Activated CD8-positive, alpha-beta memory T cell treated with anti-CD3 and anti-CD28 coated beads, Interleukin-2, amount 50 U/mL, for 1 hour (primary cell): ENCODE results near the gene LAMA3.

ENCODE experiments used
- DNase-seq: peaks from one replicate; pipeline ENCODE4 v3.0.0-alpha.2; 2020; ENCODE audit errors: extremely low read depth

LAMA3 gene

DNA sequence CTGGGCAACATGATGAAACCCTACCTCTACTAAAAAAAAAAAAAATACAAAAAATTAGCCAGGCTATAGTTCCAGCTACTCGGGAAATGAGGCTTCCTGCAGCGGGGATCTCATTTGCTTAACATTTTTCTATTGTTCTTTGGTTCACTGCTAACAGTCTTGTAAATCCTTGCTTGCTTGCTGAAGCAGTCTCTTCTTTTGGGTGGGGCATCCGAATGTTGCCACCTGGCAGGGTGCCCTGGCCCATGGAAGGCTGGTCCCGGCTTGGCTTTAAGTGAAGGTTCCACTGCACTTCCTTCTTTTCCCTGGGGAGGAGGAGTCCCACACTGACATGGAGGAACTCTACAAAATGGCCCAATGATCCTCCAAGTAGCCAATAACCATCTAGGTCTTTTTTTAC, 20.5 kb upstream of the LAMA3 start:
- no peak for DNase-seq

DNA sequence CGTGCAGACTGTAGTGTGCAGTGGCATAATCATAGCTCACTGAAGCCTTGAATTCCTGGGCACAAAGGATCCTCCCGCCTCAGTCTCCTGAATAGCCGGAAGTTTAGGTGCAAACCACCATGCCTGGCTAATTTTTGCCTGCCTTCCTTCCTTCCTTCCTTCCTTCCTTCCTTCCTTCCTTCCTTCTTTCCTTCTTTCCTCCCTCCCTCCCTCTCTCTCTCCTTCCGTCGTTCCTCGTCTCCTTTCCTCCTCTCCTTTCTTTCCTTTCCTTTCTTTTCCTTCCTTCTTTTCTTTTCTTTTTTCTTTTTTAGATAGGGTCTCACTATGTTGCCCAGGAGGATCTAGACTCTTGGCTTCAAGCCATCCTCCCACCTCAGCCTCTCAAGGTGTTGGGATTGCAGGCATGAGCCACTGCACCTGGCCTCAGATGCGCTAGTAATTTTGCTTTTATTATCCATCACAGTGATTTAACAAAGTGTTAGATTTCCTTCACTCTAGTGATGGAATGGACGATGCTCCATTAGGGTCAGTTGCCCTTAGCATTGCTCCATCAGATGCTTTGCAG, 20.0 kb upstream of the LAMA3 start:
- DNase-seq = no peak

DNA sequence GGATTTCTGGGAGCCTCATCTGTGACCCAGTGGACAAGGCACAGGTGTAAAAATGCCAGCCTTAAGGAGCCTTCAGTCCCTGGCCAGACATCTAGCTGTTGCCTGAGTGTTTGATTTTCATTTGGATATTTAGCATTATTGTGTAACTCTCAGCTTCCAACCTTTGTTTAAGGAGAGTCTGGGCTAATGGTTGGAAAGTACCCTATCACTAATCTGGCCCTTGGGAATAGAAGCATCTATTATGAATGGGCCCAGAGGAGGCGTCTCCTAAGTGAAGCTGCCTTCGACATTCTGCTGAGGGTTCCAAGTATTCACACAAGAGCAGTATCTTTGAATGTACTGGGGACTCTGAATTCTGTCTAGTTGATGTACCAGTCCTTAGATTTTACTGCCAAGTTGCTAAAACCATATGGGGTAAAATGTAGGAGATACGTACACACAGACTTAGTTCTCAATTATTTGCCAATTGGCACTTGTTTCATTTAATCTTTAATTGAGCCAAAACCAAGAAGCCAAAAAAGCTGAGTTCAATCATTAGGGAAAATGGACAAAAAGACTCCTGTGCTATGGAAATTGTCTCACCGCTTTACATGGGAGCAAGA, 19.3 kb upstream of the LAMA3 start:
- DNase-seq = no peak

DNA sequence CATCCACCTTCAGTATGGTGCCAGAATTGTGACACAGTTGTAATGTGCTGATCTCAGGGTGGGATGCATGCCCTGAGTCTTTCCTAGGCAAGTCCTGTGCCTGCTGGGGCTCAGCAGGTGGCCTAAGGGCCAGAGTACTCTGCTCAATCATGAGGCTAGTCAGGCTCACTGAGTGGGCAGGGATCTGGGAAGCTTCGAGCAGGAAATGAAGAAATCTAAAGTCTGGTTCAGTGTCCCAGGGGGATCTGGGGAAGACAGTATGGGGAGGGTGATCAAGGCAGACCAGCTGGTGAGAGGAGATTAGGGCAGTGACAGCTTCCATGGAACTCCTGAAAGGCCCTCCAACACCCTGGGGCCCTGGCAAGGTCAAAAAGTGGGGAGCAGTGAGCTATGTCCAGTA, 17.7 kb upstream of the LAMA3 start:
- DNase-seq = no peak

DNA sequence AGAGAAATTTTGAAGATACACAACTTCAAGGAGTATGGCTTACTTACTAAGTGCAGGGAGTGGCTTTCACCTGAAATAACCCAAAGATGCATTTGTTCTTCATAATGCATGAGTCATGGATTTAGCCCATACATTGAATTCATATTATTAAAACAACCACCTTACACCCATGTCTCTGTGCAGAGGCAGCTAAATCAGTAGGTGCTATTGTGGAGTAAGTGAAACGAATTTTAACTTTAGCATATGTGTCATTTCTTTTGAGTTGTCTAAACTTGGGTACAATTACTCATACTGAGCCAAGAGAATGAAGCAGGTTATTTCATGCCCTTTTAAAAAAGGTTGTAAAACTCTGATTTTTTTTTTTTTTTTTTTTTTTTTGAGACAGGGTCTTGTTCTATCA, 15.5 kb upstream of the LAMA3 start:
- DNase-seq = no peak

DNA sequence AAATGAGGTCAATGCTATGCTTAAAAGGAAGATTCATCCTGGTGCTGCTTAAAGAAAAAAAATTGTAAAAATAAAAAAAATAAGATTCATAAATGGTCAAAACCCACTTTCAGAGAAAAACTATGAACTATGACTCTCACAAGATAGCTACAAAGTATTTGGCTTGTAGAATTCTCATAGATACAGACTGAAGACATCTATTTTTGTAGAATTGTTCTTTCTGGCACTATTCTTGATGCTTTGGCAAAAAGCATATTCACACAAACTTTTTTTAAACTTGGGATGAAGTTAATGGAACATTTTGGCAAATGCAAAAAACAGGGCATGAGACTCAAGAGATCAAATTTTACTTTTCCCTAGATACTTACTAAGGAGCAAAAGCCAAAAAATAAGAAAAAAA, 14.0 kb upstream of the LAMA3 start:
- no peak for DNase-seq

DNA sequence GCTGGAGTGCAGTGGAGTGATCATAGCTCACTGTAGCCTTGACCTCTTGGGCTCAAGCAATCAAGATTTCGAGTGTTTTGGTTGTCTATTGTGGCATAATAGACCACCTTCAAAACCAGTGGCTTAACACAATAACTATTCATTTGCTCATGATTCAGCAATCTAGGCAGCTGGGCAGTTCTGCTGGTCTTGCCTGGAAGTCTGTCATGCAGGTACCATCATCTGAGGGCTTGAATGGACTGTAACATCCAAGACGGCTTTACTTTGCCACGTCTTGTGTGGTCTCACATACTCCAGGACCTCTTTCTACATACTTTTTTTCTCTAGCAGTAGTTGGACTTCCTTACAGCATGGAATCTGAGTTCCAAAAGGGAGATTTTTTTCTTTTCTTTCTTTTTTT, 13.4 kb upstream of the LAMA3 start:
- no peak for DNase-seq

DNA sequence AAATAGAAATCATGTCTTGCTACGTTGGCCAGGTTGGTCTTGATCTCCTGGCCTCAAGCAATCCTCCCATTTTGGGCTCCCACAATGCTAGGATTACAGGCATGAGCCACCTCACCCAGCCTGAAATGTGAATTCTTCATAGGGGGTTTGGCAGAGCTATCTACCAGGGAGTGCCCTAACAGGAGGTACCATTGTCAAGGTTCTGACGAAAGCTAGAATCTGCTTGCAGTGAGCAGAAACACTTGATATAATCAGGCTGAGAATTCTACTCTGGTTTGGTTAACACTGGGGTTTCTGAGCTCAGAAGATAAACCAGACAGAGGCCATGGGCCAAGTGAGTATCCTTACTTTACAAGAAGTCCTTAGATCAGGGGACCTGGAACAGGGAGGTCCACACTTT, 7.2 kb upstream of the LAMA3 start:
- no peak for DNase-seq

DNA sequence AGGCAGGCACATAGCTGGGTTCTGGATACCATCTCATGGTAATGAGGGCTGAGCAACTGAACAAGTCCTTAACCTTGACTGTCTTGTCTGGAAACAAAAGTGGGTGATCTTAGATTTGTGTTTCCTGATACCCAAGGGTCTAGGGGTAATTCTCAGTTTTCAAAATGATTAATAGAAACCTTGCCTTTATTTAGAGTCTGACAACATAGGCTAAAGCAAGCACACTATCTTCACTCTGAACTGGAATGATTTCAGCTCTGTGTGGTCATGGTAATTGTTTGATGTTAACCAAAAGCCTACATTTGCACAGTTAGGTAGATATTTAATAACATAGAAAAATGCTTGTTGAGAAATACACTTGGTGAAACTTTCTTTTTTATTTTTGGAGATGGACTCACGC, 6.8 kb upstream of the LAMA3 start:
- no peak for DNase-seq

DNA sequence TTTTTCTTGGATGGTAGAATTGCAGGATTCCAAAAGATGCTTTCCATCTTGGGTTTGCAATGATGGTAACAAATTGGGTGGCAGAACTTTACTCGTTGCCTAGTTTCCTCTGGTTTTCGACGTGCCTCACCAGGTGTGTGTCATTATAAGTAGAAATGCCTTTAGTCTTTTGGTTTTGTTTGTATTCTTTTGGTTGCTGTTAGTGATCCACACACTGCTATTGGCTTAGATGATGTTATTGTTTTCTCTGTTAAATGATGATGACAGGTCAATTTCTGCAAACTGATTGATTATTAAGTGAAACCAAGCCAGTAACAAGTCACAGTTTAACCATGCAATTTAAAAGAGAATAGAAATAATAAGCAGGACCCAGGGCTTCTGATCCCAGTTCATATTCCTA, 6.1 kb upstream of the LAMA3 start:
- DNase-seq = no peak

DNA sequence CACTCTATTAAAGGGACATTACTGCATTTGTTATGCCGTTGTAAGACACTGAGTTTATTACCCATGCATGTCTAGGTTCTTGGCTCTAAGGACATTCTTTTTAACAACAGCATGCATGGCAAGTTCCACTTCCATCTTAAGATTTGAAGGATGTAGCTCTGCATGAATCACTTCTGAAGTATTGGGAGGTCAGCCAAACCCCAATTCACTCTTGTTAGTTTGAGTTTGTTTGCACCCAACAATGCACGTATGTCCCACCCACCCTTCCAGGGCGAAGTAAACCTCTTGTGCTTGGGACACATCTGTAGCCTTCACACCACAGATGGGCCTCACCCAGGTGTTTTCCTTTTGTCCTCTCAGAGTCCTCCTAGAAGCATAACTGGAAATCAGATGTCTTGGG, 5.6 kb upstream of the LAMA3 start:
- no peak for DNase-seq

DNA sequence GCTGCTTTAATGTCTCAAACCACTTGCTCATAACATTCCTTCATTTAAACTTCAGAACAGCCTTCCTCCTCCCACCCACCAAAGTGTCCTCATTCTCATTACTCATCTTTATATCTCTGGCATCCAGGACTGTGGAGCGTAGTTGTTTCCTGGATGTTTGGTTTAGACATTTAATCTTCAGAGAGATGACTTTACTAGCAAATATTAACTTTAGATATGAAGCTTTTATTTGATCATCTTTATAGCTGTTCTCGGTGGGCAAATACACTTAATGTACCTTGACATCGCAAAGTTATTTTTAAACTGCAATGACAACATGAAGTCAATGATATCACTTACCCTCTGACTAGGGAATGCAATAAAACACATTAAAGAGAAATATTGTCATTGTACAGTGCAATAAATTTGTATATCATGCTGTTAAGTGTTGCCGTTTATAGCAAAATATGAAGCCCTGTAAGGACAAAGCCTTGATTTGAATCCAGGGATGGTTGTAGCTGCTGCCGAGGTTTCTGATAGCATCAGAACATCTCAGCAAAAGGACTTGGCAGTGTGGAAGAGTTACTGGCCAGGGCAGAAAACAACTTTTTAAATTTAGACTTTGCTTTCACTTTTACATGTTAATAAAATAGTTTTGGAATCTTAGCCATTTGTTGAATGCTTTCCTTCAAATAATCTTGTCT, 4.6 kb upstream of the LAMA3 start:
- no peak for DNase-seq

DNA sequence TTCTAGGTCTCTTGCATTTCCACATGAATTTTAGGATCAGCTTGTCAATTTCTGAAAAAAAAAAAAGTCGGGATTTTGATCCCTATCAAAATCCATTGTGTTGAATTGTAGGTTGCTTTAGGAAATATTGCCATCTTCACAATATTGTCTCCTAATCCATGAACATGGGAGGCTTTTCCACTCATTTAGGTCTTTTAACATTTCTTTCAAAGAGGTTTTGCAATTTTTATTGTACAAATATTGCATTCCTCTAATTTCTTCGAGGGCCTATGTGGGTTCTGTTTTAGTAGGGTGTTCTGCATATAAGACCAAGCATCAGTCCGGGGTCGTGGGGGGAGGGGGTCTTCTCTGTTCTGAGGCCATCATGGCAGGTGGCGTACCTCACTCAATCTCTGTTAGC, 725 bp upstream of the LAMA3 start:
- DNase-seq = no peak

DNA sequence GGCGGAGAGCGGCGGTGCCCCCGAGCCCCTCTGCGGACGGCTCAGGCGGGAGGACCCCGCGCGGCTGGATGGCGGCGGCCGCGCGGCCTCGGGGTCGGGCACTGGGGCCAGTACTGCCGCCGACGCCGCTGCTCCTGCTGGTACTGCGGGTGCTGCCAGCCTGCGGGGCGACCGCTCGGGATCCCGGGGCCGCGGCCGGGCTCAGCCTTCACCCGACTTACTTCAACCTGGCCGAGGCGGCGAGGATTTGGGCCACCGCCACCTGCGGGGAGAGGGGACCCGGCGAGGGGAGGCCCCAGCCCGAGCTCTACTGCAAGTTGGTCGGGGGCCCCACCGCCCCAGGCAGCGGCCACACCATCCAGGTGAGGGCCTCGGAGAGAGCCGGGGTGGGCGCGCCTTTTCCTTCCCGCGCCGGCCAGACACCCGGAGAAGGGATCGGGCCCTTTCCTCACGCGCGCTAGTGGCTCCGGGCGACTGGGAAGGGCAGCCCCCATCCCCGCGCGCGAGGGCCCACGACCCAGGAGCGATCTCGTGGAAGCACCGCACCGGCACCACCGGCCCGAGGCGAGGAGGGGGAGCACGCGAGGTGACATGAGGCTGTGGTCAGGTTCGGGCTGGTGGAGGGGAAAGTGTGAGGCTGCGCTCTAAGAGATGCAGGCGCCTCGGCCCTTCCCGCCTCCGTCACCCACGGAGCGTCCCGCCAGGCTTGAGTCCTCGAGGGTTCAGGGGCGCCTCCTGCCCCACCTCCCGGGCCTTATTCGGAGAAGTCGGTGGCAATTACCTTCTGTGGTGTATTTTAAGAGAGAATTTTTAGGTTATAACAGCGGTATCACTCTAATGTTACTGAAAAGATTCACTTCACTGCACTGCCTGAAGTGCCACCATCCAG, 607 bp downstream of the LAMA3 start:
- no peak for DNase-seq

DNA sequence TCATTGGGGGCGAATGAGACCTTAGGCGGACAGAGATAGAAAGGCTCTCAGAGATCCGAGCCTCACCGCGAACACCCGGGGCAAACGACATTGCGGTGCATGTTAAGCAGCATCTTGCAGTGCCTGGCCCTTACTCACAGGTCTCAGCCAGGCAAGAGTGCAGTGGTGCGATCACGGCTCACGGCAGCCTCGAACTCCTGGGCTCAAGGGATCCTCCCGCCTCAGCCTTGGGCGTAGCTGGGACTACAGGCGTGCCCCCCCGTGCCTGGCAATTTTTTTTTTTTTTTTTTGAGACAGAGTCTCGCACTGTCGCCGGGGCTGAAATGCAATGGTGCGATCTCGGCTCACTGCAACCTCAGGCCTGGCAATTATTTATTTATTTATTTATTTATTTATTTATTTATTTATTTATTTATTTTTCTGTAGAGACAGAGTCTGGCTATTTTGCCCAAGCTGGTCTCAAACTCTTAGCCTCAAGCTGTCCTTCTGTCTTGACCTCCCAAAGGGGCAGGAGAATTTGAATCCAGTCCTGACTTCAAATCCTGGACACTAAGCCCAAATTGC, 1.3 kb downstream of the LAMA3 start:
- no peak for DNase-seq

DNA sequence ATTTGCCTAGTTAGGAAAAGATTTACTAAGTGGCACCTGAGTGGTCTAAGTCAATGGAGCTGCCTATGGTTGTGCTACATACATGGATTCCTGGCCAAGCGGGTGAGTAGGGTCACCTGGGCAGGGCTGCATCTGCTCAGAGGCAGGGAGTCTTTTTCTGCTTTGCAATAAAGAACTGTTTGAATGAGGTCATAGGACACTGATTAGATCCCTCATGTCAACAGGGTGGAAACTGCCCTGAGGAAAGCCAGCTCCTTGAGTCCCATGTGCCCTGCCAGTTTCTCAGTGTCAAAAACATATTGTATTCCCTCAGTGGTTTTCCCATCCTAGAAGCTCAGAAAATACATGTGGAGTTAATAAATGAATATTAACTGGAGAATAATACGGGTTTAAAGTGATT, 4.6 kb downstream of the LAMA3 start:
- DNase-seq = no peak

DNA sequence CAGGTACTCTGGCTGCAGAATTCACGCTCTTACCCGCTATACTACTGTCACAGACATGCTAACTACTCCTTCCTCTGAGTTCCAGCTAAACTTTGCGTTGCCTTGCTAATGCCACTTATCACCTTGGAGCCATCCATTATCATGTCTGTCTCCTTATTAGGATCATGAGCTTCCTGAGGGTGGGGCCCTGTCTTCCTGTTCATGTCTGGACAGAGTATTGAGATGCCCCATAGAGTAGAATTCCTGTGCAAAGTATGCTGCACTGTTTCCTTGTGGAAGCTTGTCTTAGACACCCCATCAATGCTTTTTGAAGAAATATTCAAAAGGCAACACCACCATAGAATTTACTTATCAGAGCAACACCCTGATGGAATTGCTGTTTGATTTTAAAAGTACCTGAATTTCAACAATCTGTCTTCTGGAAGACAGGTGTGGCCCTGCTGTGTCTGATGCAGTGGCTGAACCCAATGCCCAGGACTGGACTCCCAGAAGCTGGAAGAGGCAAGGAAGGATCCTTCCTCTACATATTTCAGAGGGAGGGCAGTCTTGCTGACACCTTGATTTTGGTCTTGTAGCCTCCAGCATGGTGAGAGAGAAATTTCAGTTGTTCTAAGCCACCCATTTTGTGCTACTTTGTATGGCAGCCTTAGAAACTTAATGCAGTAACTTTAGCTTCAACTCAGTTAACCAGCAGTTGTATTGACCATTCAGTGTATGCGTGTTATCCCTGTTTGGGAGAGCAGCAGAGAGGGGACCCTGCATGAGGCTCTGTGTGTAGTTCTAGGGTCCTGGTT, 5.6 kb downstream of the LAMA3 start:
- no peak for DNase-seq

DNA sequence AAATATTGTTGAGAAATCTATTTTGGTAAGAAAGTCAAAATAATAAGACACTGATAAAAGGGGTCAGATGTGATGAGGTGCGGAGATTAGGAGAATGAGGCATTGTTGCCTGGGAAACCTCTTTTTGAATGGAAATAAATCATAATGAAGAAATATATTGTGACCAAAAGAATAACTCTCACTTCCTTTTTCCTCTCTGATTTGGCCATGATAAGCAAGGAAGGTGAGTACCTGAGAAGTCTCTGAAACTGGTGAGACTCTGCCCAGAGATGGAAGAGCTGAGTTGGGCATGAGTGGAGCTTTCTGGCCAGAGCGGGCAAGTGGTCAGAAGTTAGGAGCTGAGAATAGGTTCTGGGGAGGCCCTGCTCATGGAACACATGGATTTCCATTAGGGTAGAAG, 11.8 kb downstream of the LAMA3 start:
- no peak for DNase-seq

DNA sequence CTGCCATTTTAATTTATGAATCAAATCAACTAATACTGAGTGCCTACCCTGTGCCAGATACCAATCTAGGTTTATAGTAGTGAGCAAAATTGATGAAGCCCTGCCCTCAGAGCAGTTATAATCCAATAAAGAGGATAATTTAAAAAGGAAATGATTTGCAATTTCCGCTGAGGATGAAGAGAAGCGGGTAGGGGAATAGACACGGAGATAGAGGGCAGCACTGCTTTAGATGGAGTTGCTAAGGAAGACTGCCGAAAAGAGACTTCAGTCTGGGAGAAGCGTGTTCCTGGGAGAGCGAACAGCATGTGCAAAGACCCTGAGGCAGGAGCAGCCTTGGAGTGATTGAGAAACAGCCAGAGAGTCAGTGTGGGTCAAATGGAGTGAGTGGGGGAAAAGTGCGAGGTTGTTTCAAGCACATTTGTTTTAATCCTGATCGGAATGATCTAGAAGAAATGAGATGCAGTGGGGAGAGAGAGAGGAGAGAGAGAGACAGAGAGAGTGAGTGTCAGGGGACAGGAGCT, 12.4 kb downstream of the LAMA3 start:
- no peak for DNase-seq

DNA sequence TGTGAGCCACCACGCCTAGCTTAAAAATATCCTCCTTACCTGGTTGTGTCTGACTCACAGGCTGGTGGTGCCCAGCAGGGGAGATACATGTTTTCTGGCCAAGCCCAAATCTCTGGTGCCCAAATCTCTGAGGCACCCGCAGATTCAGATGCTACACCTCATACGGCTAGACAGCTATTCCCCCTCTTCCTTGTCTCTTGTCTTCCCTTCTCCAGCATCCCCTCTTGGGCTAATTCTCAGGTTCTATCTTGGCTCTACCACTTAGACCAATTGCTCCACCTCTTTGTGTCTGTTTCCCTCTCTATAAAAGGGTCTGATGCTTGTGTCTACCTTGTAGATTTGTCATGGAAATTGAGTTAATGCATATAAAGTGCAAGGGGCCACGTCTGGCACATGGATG, 13.4 kb downstream of the LAMA3 start:
- DNase-seq = no peak
